ENCODE results near the gene ITPR1. TPM values are rescaled to one million over a fixed set of nuclear protein-coding genes. Genes with fewer than 3 reads are reported as not detected.

ITPR1 gene
- total and polyA plus RNA-seq, 2 experiments from 2014 or later, result 1.4 to 2.5 TPM

DNA sequence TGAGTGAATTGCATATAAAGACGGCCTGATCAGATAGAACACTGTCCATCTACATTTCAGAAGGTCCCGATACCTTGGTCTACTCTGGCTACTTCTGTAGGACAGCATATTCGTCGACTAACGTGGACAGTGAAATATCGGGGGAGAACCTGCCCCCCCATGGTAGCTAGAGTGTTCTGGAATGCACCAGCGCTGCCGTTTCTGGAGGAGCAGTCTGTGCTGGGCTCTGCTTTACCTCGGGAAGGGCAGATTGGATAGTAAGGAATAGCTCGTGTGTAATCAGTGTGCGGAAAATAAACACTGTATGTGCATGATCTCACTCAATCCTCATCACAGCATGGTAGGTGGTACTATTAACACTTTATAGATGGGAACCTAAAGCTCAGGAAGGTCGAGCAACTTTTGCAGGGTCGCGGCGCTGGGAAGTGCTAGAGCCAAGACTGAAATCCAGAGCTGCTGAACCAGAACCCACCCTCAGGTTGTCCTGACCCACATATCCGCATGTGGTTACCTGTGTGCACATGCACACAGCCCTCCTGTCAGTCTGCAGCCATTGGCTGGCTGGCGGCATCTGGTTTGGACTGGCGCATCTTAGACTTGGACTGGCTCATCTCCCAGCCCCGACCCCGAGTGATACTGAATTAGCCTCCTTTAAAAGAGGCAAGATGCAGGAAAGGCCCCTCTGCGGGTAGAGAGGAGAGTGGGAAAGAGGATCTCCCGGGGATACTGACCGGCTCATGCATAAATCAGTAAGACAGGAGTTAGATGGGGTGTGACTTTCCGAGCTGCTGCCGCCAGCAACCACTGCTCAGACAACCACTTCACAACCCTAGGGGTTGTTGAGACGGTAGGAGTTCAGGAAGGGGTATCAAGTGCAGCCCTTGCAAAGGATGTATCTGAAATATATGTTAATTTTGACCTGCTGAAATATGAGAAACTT lies 331.1 kb downstream of the ITPR1 start:
- in situ Hi-C loops (cut with MboI), result no loop called here

DNA sequence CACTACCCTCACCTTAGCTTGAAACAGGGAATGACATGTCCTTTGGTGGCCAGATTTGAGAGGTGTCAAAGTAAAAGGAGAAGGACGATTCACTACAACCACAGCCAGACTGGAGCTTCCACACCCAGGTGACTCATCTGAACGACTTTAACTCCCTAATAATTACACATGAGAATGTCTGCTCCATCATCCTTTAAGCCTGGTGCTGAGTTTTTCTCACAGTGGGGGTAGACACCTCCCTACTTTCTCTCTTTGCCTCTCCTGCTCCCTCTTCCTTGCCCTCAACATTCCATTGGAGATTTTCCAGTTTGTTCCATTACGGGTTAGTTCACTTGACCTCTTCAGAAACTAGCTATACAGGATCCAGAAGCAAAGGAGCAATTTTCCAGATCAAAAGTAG lies 331.8 kb downstream of the ITPR1 start:
- peaks cover 49% of the 10 kb centered on the region for H3K4me1 ChIP-seq (ENCODE audit: insufficient read depth)
- WGBS, 2 experiments (ENCODE audit: low coverage in 1 of 2, low lambda C conversion rate in 2 of 2, missing lambda C conversion rate in 2 of 2), result 1 to 3% methylated on average over 3 of the region's 3 CpGs
- in situ Hi-C loops (cut with MboI), result no loop called here
- no peaks in the 10 kb centered on the region for H3K9me2 ChIP-seq (ENCODE audit: insufficient read depth)
- no peaks in the 10 kb centered on the region for H3K9me3 ChIP-seq (ENCODE audit: low read depth)
- H3K27me3 ChIP-seq (replicated peaks; ENCODE audit: insufficient read depth), result no peaks in the 10 kb centered on the region
- no peak overlapping the region for H2AFZ ChIP-seq
- H3K9ac ChIP-seq, result peak overlapping the region; percentile 62
- peaks cover 32% of the 10 kb centered on the region for H3F3A ChIP-seq (ENCODE audit: insufficient read depth)
- H3K4me2 ChIP-seq (ENCODE audit: unreplicated experiment), result peak overlapping the region; percentile 42
- TF ChIP-seq EZH2 (IDR thresholded peaks at IDR 0.05; ENCODE audit: insufficient read depth, poor library complexity, severe bottlenecking) (no peak), EZH2phosphoT487 (IDR thresholded peaks at IDR 0.05; ENCODE audit: insufficient read depth, low read depth) (0 out of 2 replicates have a peak, but pooled peaks have one; percentile 54)
- peak overlapping the region; percentile 92 for H3K27ac ChIP-seq
- H3K79me2 ChIP-seq (ENCODE audit: insufficient read depth), result no peaks in the 10 kb centered on the region
- no peaks in the 10 kb centered on the region for H4K20me1 ChIP-seq (ENCODE audit: insufficient read depth)
- no peaks in the 10 kb centered on the region for H3K36me3 ChIP-seq (ENCODE audit: low read depth)
- peak; percentile 93 for DNase-seq
- H3K4me3 ChIP-seq, result no peak overlapping the region

More for the DNA sequence above, 331.1 kb downstream of the ITPR1 start:
- TF ChIP-seq EZH2phosphoT487 (IDR thresholded peaks at IDR 0.05; ENCODE audit: insufficient read depth, low read depth) (no peak), EZH2 (IDR thresholded peaks at IDR 0.05; ENCODE audit: insufficient read depth, poor library complexity, severe bottlenecking) (no peak)
- no peak overlapping the region for H3K9ac ChIP-seq
- peaks cover 32% of the 10 kb centered on the region for H3F3A ChIP-seq (ENCODE audit: insufficient read depth)
- H3K4me2 ChIP-seq (ENCODE audit: unreplicated experiment), result no peak overlapping the region
- H3K4me1 ChIP-seq (ENCODE audit: insufficient read depth), result peaks cover 49% of the 10 kb centered on the region
- no peaks in the 10 kb centered on the region for H4K20me1 ChIP-seq (ENCODE audit: insufficient read depth)
- no peaks in the 10 kb centered on the region for H3K27me3 ChIP-seq (replicated peaks; ENCODE audit: insufficient read depth)
- no peak for DNase-seq
- no peaks in the 10 kb centered on the region for H3K36me3 ChIP-seq (ENCODE audit: low read depth)
- no peak overlapping the region for H2AFZ ChIP-seq
- peak overlapping the region; percentile 92 for H3K27ac ChIP-seq
- WGBS, 2 experiments (ENCODE audit: low coverage in 1 of 2, low lambda C conversion rate in 2 of 2, missing lambda C conversion rate in 2 of 2), result 90 to 91% methylated on average over 25 to 26 of the region's 26 CpGs
- no peak overlapping the region for H3K4me3 ChIP-seq
- no peaks in the 10 kb centered on the region for H3K9me3 ChIP-seq (ENCODE audit: low read depth)
- H3K9me2 ChIP-seq (ENCODE audit: insufficient read depth), result no peaks in the 10 kb centered on the region
- no peaks in the 10 kb centered on the region for H3K79me2 ChIP-seq (ENCODE audit: insufficient read depth)

- Histone ChIP-seq H3K4me3 (no peak overlapping the region), H3K27ac (peak overlapping the region; percentile 92), H2AFZ (no peak overlapping the region), H3K9me3 (ENCODE audit: low read depth) (no peaks in the 10 kb centered on the region), H3K79me2 (ENCODE audit: insufficient read depth) (no peaks in the 10 kb centered on the region), H3K9ac (peak overlapping the region; percentile 62), H3K36me3 (ENCODE audit: low read depth) (no peaks in the 10 kb centered on the region), H3K27me3 (replicated peaks; ENCODE audit: insufficient read depth) (no peaks in the 10 kb centered on the region), H3K4me1 (ENCODE audit: insufficient read depth) (peaks cover 57% of the 10 kb centered on the region), H3K9me2 (ENCODE audit: insufficient read depth) (no peaks in the 10 kb centered on the region), H3K4me2 (ENCODE audit: unreplicated experiment) (peak overlapping the region; percentile 42), H4K20me1 (ENCODE audit: insufficient read depth) (no peaks in the 10 kb centered on the region), H3F3A (ENCODE audit: insufficient read depth) (peaks cover 39% of the 10 kb centered on the region)
- 77 to 82% methylated on average over 12 of the region's 12 CpGs for WGBS, 2 experiments (ENCODE audit: low coverage in 1 of 2, low lambda C conversion rate in 2 of 2, missing lambda C conversion rate in 2 of 2)
- peak; percentile 17 for DNase-seq
- TF ChIP-seq EZH2phosphoT487 (IDR thresholded peaks at IDR 0.05; ENCODE audit: insufficient read depth, low read depth) (no peak), EZH2 (IDR thresholded peaks at IDR 0.05; ENCODE audit: insufficient read depth, poor library complexity, severe bottlenecking) (no peak)
- in situ Hi-C loops (cut with MboI), result no loop called here
These were observed 332.5 kb downstream of the ITPR1 start for GRCh38 chr3:4825436-4826236.
